Keratinocyte (primary cell): Measurements from ENCODE around the gene CDK14. TPM values are rescaled to one million over a fixed set of nuclear protein-coding genes. Genes with fewer than 3 reads are reported as not detected.

Experiments
- DNase-seq: peaks from one replicate; pipeline ENCODE4 v3.0.0-alpha.2; 2011; ENCODE audit warnings: low read depth, missing footprints, low spot score
- FAIRE-seq: peaks from 2 replicates; lab custom pipeline; 2011; peaks lifted over from hg19 to GRCh38; lab: Jason Lieb, UNC
- H2AFZ ChIP-seq: 2 replicates; pipeline ENCODE4 v1.6.0; 2012; ENCODE audit warnings: low read length, control low read depth, inconsistent platforms; ENCODE audit not compliant: control insufficient read depth
- H3K27ac ChIP-seq: 2 replicates; pipeline ENCODE4 v1.5.1; 2011; ENCODE audit warnings: low read length; ENCODE audit not compliant: control insufficient read depth, insufficient read depth
- H3K27me3 ChIP-seq: 3 replicates; pipeline ENCODE4 v1.6.0; 2011; ENCODE audit warnings: low read length; ENCODE audit not compliant: control insufficient read depth, insufficient read depth; ENCODE audit errors: extremely low read depth
- H3K36me3 ChIP-seq, 2 experiments: 2 replicates in 1 of 2; 3 replicates in 1 of 2; pipeline ENCODE4 v1.5.1; 2011; ENCODE audit warnings: low read length in 2 of 2, mild to moderate bottlenecking in 1 of 2; ENCODE audit not compliant: control insufficient read depth in 2 of 2, insufficient read depth in 2 of 2; ENCODE audit errors: extremely low read depth in 1 of 2
- H3K4me1 ChIP-seq: 3 replicates; pipeline ENCODE4 v1.5.1; 2011; ENCODE audit warnings: low read length; ENCODE audit not compliant: control insufficient read depth, insufficient read depth; ENCODE audit errors: extremely low read depth
- H3K4me2 ChIP-seq: 3 replicates; pipeline ENCODE4 v1.6.0; 2011; ENCODE audit warnings: low read depth, low read length; ENCODE audit not compliant: control insufficient read depth, insufficient read depth; ENCODE audit errors: extremely low read depth
- H3K4me3 ChIP-seq, 3 experiments: fragments of 200-600 bp in 1 of 3; sonication (generic) in 1 of 3; 2 replicates in 2 of 3; 3 replicates in 1 of 3; pipeline ENCODE4 v1.5.1; 2011 to 2016; ENCODE audit warnings: low read length in 3 of 3, mild to moderate bottlenecking in 3 of 3, control low read depth in 2 of 3, inconsistent platforms in 1 of 3, low read depth in 1 of 3, mixed read lengths in 1 of 3, mixed run types in 1 of 3, moderate library complexity in 1 of 3; ENCODE audit not compliant: control insufficient read depth in 2 of 3, insufficient read depth in 2 of 3; ENCODE audit errors: extremely low read depth in 1 of 3
- H3K79me2 ChIP-seq: 2 replicates; pipeline ENCODE4 v1.6.0; 2012; ENCODE audit warnings: low read length; ENCODE audit not compliant: control insufficient read depth, insufficient read depth
- H3K9ac ChIP-seq: 3 replicates; pipeline ENCODE4 v1.6.0; 2011; ENCODE audit warnings: low read length; ENCODE audit not compliant: control insufficient read depth, insufficient read depth; ENCODE audit errors: extremely low read depth
- H3K9me1 ChIP-seq: 3 replicates; pipeline ENCODE4 v1.6.0; 2011; ENCODE audit warnings: low read length; ENCODE audit not compliant: control insufficient read depth, insufficient read depth; ENCODE audit errors: extremely low read depth
- H3K9me3 ChIP-seq: 2 replicates; pipeline ENCODE4 v1.5.1; 2012; ENCODE audit warnings: low read depth, low read length; ENCODE audit not compliant: control insufficient read depth
- H4K20me1 ChIP-seq: 3 replicates; pipeline ENCODE4 v1.6.0; 2011; ENCODE audit warnings: low read length; ENCODE audit not compliant: control insufficient read depth, insufficient read depth; ENCODE audit errors: extremely low read depth
- EZH2 ChIP-seq: IDR thresholded peaks from one replicate; pipeline ENCODE4 v1.6.1; 2012; ENCODE audit warnings: inconsistent platforms, mild to moderate bottlenecking, low read length, moderate library complexity
- dilution Hi-C: fragments of 300-500 bp; cut with MboI; formaldehyde crosslinking; loops from one replicate; pipeline ENCODE4 v1.7.0; 2020; ENCODE audit warnings: low sequenced_read_pairs; ENCODE audit not compliant: extremely low pct_ligation_motif_present
- polyA plus RNA-seq, 5 experiments: library from polyadenylated mRNA; depleted of rRNA in 3 of 5; stranded (reverse) in 3 of 5; stranded (forward) in 1 of 5; unstranded in 1 of 5; fragments of >200 nt; gene quantifications; 1 replicate in 1 of 5; 2 replicates in 3 of 5; 3 replicates in 1 of 5; pipeline versions ENCODE4 v1.2.1 to v1.2.3, GENCODE V29; 2011 to 2012; ENCODE audit warnings: missing spikeins in 2 of 5, low read depth in 1 of 5, low replicate concordance in 1 of 5
- TF ChIP-seq, protein P1 (sequence below), 3 experiments: IDR thresholded peaks in 1 of 3; conservative IDR thresholded peaks in 1 of 3; optimal IDR thresholded peaks in 1 of 3; 2 replicates in 2 of 3; 3 replicates in 1 of 3; pipeline versions ENCODE3 to v1.5.1; 2011; ENCODE audit warnings: low read length in 3 of 3, mild to moderate bottlenecking in 3 of 3, moderate library complexity in 2 of 3, control low read depth in 1 of 3, inconsistent platforms in 1 of 3; ENCODE audit not compliant: insufficient read depth in 2 of 3; ENCODE audit errors: extremely low read depth in 1 of 3

The CDK14 gene
- polyA plus RNA-seq, 1 donor (not counting 4 experiments of a cell fraction or from before 2014, with no cell fraction given), result 4.0 TPM

DNA sequence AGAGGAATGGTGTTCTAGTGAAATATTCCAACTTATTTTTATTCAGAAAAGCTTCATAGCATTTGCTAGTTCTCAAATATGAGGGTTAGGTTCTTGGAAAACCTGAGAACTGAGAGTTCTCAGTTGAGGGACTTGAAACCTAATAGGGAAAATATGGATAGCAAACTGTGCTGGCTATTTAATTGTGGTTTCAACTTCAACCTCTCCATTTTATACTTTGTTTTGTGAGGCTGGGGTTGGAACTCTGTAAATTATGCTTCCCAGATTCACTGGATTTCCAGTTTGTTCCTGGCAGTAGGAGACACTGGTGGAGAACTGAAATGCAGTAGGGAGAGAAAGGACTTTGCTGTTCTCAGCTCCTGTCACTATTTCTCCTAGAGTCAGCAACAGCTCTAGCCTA lies 52.7 kb downstream of the CDK14 start:
- Histone ChIP-seq H2AFZ (no peak overlapping the region), H3K4me3 (no peak overlapping the region), H3K9me1 (no peaks in the 10 kb centered on the region), H3K27ac (no peak overlapping the region), H3K9ac (no peak overlapping the region), H3K79me2 (no peaks in the 10 kb centered on the region), H3K4me2 (no peak overlapping the region), H4K20me1 (no peaks in the 10 kb centered on the region), H3K27me3 (no peaks in the 10 kb centered on the region), H3K4me1 (no peaks in the 10 kb centered on the region), H3K9me3 (no peaks in the 10 kb centered on the region), H3K36me3 (no peaks in the 10 kb centered on the region)
- FAIRE-seq (no peak), DNase-seq (no peak)
- dilution Hi-C loops, result no loop called here
- no peak for TF ChIP-seq EZH2
- TF ChIP-seq, protein P1, sequence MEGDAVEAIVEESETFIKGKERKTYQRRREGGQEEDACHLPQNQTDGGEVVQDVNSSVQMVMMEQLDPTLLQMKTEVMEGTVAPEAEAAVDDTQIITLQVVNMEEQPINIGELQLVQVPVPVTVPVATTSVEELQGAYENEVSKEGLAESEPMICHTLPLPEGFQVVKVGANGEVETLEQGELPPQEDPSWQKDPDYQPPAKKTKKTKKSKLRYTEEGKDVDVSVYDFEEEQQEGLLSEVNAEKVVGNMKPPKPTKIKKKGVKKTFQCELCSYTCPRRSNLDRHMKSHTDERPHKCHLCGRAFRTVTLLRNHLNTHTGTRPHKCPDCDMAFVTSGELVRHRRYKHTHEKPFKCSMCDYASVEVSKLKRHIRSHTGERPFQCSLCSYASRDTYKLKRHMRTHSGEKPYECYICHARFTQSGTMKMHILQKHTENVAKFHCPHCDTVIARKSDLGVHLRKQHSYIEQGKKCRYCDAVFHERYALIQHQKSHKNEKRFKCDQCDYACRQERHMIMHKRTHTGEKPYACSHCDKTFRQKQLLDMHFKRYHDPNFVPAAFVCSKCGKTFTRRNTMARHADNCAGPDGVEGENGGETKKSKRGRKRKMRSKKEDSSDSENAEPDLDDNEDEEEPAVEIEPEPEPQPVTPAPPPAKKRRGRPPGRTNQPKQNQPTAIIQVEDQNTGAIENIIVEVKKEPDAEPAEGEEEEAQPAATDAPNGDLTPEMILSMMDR (optimal IDR thresholded peaks at IDR 0.05 in 1 of 3, IDR thresholded peaks at IDR 0.05 in 1 of 3, conservative IDR thresholded peaks at IDR 0.05 in 1 of 3; ENCODE audit: extremely low read depth in 1 of 3, insufficient read depth in 2 of 3, low read length in 3 of 3), result no peak

- H3K9ac ChIP-seq, result no peak overlapping the region
- no peak overlapping the region for H3K4me2 ChIP-seq
- FAIRE-seq, result no peak
- H3K36me3 ChIP-seq, result no peaks in the 10 kb centered on the region
- no peak for DNase-seq
- dilution Hi-C loops, result no loop called here
- TF ChIP-seq EZH2, result no peak
- TF ChIP-seq, protein P1 (optimal IDR thresholded peaks at IDR 0.05 in 1 of 3, IDR thresholded peaks at IDR 0.05 in 1 of 3, conservative IDR thresholded peaks at IDR 0.05 in 1 of 3; ENCODE audit: extremely low read depth in 1 of 3, insufficient read depth in 2 of 3, low read length in 3 of 3), result no peak
- no peak overlapping the region for H3K27ac ChIP-seq
- H3K9me1 ChIP-seq, result no peaks in the 10 kb centered on the region
- H3K79me2 ChIP-seq, result no peaks in the 10 kb centered on the region
- H3K27me3 ChIP-seq, result no peaks in the 10 kb centered on the region
- no peaks in the 10 kb centered on the region for H4K20me1 ChIP-seq
- H3K9me3 ChIP-seq, result no peaks in the 10 kb centered on the region
- peaks cover 6% of the 10 kb centered on the region for H3K4me1 ChIP-seq
- no peak overlapping the region for H2AFZ ChIP-seq
- no peak overlapping the region for H3K4me3 ChIP-seq
Observed at GRCh38 chr7:90654718-90655427, 58.8 kb downstream of the CDK14 start.
